A549 (cell line): ENCODE data around the gene PTGR3. TPM values are rescaled to one million over a fixed set of nuclear protein-coding genes. Genes with fewer than 3 reads are reported as not detected.

ENCODE experiments used
- ATAC-seq, 2 experiments: fragments of 200-7000 bp in 1 of 2; fragments of >200 bp in 1 of 2; cut with Nextera tagmentation in 1 of 2; cut with Tn5 transposase in 1 of 2; 3 replicates each; pipeline versions ENCODE4 v1.8.0 to v1.9.1; 2018 to 2020; ENCODE audit warnings: mild to moderate bottlenecking in 1 of 2, moderate library complexity in 1 of 2
- CTCF ChIA-PET: fragments of 300-600 bp; sonication (Branson Sonifier 250); formaldehyde crosslinking; extraction: SDS; loops from one replicate; lab custom pipeline; 2021; ENCODE audit warnings: antibody characterized with exemption, inconsistent platforms; lab: Yijun Ruan, JAX
- POLR2A ChIA-PET: fragments of 350-600 bp; formaldehyde crosslinking; extraction: SDS; loops from one replicate; lab custom pipeline; 2021; ENCODE audit warnings: antibody characterized with exemption, inconsistent platforms; lab: Yijun Ruan, JAX
- DNase-seq, 2 experiments: peaks; one replicate each; pipeline versions ENCODE4 v3.0.0 to v3.0.0-alpha.2; 2011 to 2016; ENCODE audit warnings: low read depth in 1 of 2, low spot score in 1 of 2
- FAIRE-seq: peaks from 2 replicates; lab custom pipeline; 2011; peaks lifted over from hg19 to GRCh38; lab: Jason Lieb, UNC
- H3K27ac ChIP-seq, 2 experiments: fragments of >200 bp; sonication (Bioruptor Twin); formaldehyde crosslinking; 3 replicates each; pipeline ENCODE4 v1.5.1; 2016 to 2017
- H3K4me1 ChIP-seq: fragments of >200 bp; sonication (Bioruptor Twin); formaldehyde crosslinking; 3 replicates; pipeline ENCODE4 v1.6.1; 2016
- H3K4me2 ChIP-seq: fragments of >200 bp; sonication (Bioruptor Twin); formaldehyde crosslinking; 3 replicates; pipeline ENCODE4 v1.6.1; 2016
- H3K4me3 ChIP-seq: fragments of >200 bp; sonication (Bioruptor Twin); formaldehyde crosslinking; 3 replicates; pipeline ENCODE4 v1.5.1; 2016
- H3K9me3 ChIP-seq: fragments of >200 bp; sonication (Bioruptor Twin); formaldehyde crosslinking; 3 replicates; pipeline ENCODE4 v1.6.1; 2016
- BHLHE40 ChIP-seq: IDR thresholded peaks from 2 replicates; pipeline ENCODE4 v1.6.1; 2012; ENCODE audit warnings: low read depth, low read length, inconsistent platforms
- CBX8 ChIP-seq: fragments of 200-600 bp; sonication (generic); IDR thresholded peaks from 2 replicates; pipeline ENCODE4 v1.6.1; 2016
- CHD2 ChIP-seq: fragments of 150-350 bp; IDR thresholded peaks from 2 replicates; pipeline ENCODE4 v1.6.1; 2014; ENCODE audit warnings: low read length; ENCODE audit not compliant: partially characterized antibody
- EHF ChIP-seq: fragments of 250-450 bp; sonication (Bioruptor Pico); IDR thresholded peaks from 2 replicates; pipeline ENCODE4 v1.5.0; 2020; ENCODE audit warnings: mild to moderate bottlenecking
- ESRRA ChIP-seq: fragments of 150-350 bp; IDR thresholded peaks from 2 replicates; pipeline ENCODE4 v1.6.1; 2014; ENCODE audit warnings: mild to moderate bottlenecking, low read length, borderline replicate concordance
- FOSB ChIP-seq: fragments of 250-450 bp; sonication (Bioruptor Pico); IDR thresholded peaks from 2 replicates; pipeline ENCODE4 v1.5.0; 2020; ENCODE audit warnings: mild to moderate bottlenecking, moderate library complexity
- HEYL ChIP-seq: fragments of 250-450 bp; sonication (Bioruptor Pico); IDR thresholded peaks from 2 replicates; pipeline ENCODE4 v1.8.0; 2021; ENCODE audit warnings: mild to moderate bottlenecking, moderate library complexity
- HOXB13 ChIP-seq: fragments of 250-450 bp; sonication (Bioruptor Pico); IDR thresholded peaks from 2 replicates; pipeline ENCODE4 v1.5.0; 2020; ENCODE audit warnings: low read depth, mild to moderate bottlenecking, moderate library complexity
- JUN ChIP-seq, 2 experiments: fragments of >200 bp; sonication (Bioruptor Twin); formaldehyde crosslinking; IDR thresholded peaks; 2 replicates in 1 of 2; 3 replicates in 1 of 2; pipeline ENCODE4 v1.6.1; 2016 to 2017
- KDM1A ChIP-seq: fragments of 200-600 bp; sonication (generic); IDR thresholded peaks from 2 replicates; pipeline ENCODE4 v1.6.1; 2016; ENCODE audit warnings: low read depth, mild to moderate bottlenecking
- MAZ ChIP-seq: fragments of 150-350 bp; IDR thresholded peaks from 2 replicates; pipeline ENCODE4 v1.6.1; 2014; ENCODE audit warnings: antibody characterized with exemption, low read depth, low read length, borderline replicate concordance
- MYC ChIP-seq: IDR thresholded peaks from 2 replicates; pipeline ENCODE4 v1.6.1; 2012; ENCODE audit warnings: mild to moderate bottlenecking, inconsistent platforms, low read length, improper control_type of control experiment, borderline replicate concordance
- NPAS2 ChIP-seq: fragments of 250-450 bp; sonication (Bioruptor Pico); IDR thresholded peaks from 2 replicates; pipeline ENCODE4 v1.8.0; 2022; ENCODE audit warnings: mild to moderate bottlenecking, moderate library complexity, borderline replicate concordance
- RARB ChIP-seq: fragments of 250-450 bp; sonication (Bioruptor Pico); IDR thresholded peaks from 2 replicates; pipeline ENCODE4 v1.8.0; 2021; ENCODE audit warnings: mild to moderate bottlenecking, moderate library complexity
- RFX5 ChIP-seq: fragments of 450-650 bp; IDR thresholded peaks from 2 replicates; pipeline ENCODE4 v1.7.1; 2014; ENCODE audit warnings: antibody characterized with exemption, mild to moderate bottlenecking, moderate library complexity
- TFCP2L1 ChIP-seq: fragments of 250-450 bp; sonication (Bioruptor Pico); IDR thresholded peaks from 2 replicates; pipeline ENCODE4 v1.5.0; 2021; ENCODE audit warnings: mild to moderate bottlenecking
- WGBS: methylation state at CpG from one replicate; pipeline ENCODE4 v1.1.6; 2017; ENCODE audit errors: missing lambda C conversion rate; 5-methylcytosine and 5-hydroxymethylcytosine counted together
- polyA plus RNA-seq, 4 experiments: library from polyadenylated mRNA; depleted of rRNA in 3 of 4; stranded (reverse); fragments of >200 nt; fragmentation: RNase III in 1 of 4; extraction: RNeasy Plus Mini Kit Qiagen cat#74134 plus additional on column Dnase treatment in 1 of 4; gene quantifications; 2 replicates in 3 of 4; 3 replicates in 1 of 4; pipeline ENCODE4 v1.2.3, GENCODE V29; 2011 to 2017
- TF ChIP-seq, protein P1 (sequence below): fragments of >200 bp; sonication (Bioruptor Twin); formaldehyde crosslinking; IDR thresholded peaks from 3 replicates; pipeline ENCODE4 v1.6.1; 2016

PTGR3 gene
- polyA plus RNA-seq, 2 of the 4 experiments (the other 2 are of a cell fraction): 7.2 to 18.5 TPM

GRCh38 chr18:75216911-75217689 lies 8.2 kb upstream of the PTGR3 start:
- Histone ChIP-seq H3K4me1 (0 out of 3 replicates have a peak, but pooled peaks cover 3% of the 10 kb centered on the region), H3K27ac (no peak overlapping the region), H3K4me2 (no peak overlapping the region), H3K9me3 (no peaks in the 10 kb centered on the region), H3K4me3 (no peak overlapping the region)
- TF ChIP-seq, protein P1, sequence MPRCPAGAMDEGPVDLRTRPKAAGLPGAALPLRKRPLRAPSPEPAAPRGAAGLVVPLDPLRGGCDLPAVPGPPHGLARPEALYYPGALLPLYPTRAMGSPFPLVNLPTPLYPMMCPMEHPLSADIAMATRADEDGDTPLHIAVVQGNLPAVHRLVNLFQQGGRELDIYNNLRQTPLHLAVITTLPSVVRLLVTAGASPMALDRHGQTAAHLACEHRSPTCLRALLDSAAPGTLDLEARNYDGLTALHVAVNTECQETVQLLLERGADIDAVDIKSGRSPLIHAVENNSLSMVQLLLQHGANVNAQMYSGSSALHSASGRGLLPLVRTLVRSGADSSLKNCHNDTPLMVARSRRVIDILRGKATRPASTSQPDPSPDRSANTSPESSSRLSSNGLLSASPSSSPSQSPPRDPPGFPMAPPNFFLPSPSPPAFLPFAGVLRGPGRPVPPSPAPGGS: no peak
- no peak for TF ChIP-seq BHLHE40
- TF ChIP-seq FOSB (CRISPR knock-in tag): no peak
- no peak for TF ChIP-seq JUN (IDR thresholded peaks at IDR 0.05)
- no peak for TF ChIP-seq EHF (CRISPR knock-in tag)
- no peak for TF ChIP-seq KDM1A
- no peak for TF ChIP-seq HEYL (CRISPR knock-in tag)
- TF ChIP-seq ESRRA: no peak
- TF ChIP-seq RFX5: no peak
- TF ChIP-seq RARB (CRISPR knock-in tag): no peak
- no peak for TF ChIP-seq TFCP2L1 (CRISPR knock-in tag)
- TF ChIP-seq CBX8: no peak
- no peak for TF ChIP-seq HOXB13
- no peak for TF ChIP-seq MYC
- TF ChIP-seq NPAS2 (CRISPR knock-in tag): no peak
- CTCF ChIA-PET: no interaction called here
- POLR2A ChIA-PET: no interaction called here
- ATAC-seq (no peak), DNase-seq (no peak), FAIRE-seq (no peak)
- WGBS: 92% methylated on average over 7 of the region's 10 CpGs

- Histone ChIP-seq H3K4me1 (0 out of 3 replicates have a peak, but pooled peaks cover 3% of the 10 kb centered on the region), H3K27ac (no peak overlapping the region), H3K9me3 (no peaks in the 10 kb centered on the region), H3K4me3 (no peak overlapping the region), H3K4me2 (no peak overlapping the region)
- CTCF ChIA-PET: no interaction called here
- WGBS: 90% methylated on average over 7 of the region's 7 CpGs
- FAIRE-seq (no peak), DNase-seq (no peak), ATAC-seq (no peak)
- TF ChIP-seq MAZ: no peak
- TF ChIP-seq RFX5: no peak
- POLR2A ChIA-PET: no interaction called here
These were observed 7.4 kb upstream of the PTGR3 start for GRCh38 chr18:75216212-75216910.

DNA sequence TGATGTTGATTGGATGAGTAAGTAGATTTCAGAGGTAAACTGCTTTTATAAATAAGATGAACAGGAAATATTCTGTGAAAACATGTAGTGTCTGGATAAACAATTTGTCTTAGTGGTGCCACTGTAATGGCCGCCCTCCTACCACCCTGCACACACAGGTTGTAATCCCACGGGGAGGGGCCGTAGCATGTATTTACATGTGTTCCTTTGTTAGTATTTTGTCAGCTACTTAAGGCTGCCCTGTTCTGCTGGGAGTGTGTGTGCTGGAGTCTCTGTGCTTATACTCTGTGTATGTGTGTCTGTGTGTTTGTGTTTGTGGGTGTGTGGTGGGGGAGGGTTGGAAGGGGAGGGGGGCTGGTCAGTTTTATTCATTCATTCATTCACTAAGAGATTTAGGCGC lies 6.7 kb upstream of the PTGR3 start:
- no peak overlapping the region for H3K4me3 ChIP-seq
- no peak overlapping the region for H3K27ac ChIP-seq
- CTCF ChIA-PET: no interaction called here
- FAIRE-seq (no peak), ATAC-seq (no peak), DNase-seq (no peak)
- H3K4me1 ChIP-seq: 0 out of 3 replicates have a peak, but pooled peaks cover 3% of the 10 kb centered on the region
- H3K4me2 ChIP-seq: no peak overlapping the region
- TF ChIP-seq CHD2: no peak
- WGBS: 90% methylated on average over 4 of the region's 4 CpGs
- H3K9me3 ChIP-seq: no peaks in the 10 kb centered on the region
- POLR2A ChIA-PET: no interaction called here
